ENCODE measurements around the gene C19orf53. TPM values are rescaled to one million over a fixed set of nuclear protein-coding genes. Genes with fewer than 3 reads are reported as not detected.

Gene C19orf53
- 158 and 162 TPM in 2 replicates for total RNA-seq

DNA sequence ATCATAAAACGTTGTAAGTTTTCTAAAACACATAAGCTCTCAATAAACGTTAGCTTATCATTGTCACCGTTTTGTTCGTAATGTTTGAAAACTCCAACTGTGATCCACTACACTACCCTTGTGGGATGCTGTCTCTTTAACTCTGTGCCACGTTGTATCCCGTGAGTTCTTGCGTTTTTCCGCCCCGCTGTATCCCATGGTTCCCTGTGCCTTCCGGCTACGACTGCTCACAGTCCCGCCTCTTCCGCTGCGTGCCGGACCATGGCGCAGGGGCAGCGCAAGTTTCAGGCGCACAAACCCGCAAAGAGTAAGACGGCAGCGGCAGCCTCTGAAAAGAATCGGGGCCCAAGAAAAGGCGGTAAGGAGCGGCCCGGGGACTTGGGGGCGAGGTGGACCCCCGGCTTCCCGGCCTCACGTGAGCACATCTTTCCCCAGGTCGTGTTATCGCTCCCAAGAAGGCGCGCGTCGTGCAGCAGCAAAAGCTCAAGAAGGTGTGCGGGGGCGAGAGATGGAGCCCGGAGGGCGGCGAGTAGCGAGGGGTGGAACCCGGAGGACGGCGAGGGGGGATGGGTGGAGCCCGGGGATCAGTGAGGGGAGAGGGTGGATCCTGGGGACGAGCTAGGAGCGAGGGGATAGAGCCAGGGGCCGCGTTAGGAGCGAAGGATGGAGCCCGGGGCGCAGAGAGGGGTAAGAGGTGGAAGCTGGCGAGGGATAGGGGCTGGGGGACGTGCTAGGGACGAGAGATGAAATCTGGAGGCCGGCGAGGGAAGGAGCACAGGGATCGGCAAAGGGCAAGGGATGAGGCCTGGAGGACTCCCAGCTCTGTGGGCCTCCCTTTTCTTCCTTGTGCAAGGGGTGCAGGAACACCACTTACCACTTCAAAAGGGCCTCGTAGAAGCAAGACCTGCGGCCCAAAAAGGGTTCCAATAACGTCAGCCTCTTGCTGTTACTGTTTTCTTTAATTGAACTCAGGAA lies at the start of gene C19orf53:
C19orf53 (plus strand) TSS at position 240 of the 975 bp plus-strand sequence; CDS start at position 262, 22 bp downstream.
- Mint-ChIP-seq H3K27ac (peak within 1 kb of the TSS; percentile 99), H3K9me3 (no peaks in the 10 kb centered on the region), H3K27me3 (ENCODE audit: insufficient read depth) (no peaks in the 10 kb centered on the region), H3K36me3 (ENCODE audit: low read depth) (peaks cover 36% of the 10 kb centered on the region), H3K4me1 (ENCODE audit: low read depth) (peaks cover 25% of the 10 kb centered on the region), H3K4me3 (peak within 1 kb of the TSS; percentile 100)
- DNase-seq (ENCODE audit: low spot score) = peak; percentile 87
- intact Hi-C loops (cut with micrococcal nuclease) = loop anchor here (1.0 to 10.0 kb wide), 7 partner anchors 21 to 340 kb away; partner anchors contain the start of genes PRKACA and ZSWIM4

DNA sequence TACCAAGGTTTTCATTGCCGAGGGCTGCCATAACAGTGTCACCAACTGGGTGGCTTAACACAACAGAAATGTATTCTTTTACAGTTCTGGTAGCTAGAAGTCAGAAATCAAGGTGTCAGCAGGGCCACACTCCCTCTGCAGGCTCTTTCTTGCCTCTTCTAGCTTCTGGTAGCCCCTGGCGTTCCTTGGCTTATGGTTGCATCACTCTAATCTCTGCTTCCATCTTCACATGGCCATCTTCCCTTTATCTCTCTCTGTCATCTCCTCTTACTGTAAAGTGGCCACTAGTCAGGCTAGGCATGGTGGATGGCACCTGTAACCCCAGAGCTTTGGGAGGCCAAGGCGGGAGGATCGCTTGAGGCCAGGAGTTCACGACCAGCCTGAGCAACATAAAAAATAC lies 47.9 kb upstream of the C19orf53 start:
- no peaks in the 10 kb centered on the region for H3K27me3 Mint-ChIP-seq (ENCODE audit: insufficient read depth)
- no peaks in the 10 kb centered on the region for H3K9me3 Mint-ChIP-seq
- intact Hi-C loops (cut with micrococcal nuclease) = no loop called here
- no peaks in the 10 kb centered on the region for H3K36me3 Mint-ChIP-seq (ENCODE audit: low read depth)
- no peak overlapping the region for H3K27ac Mint-ChIP-seq
- no peak overlapping the region for H3K4me3 Mint-ChIP-seq
- peaks cover 16% of the 10 kb centered on the region for H3K4me1 Mint-ChIP-seq (ENCODE audit: low read depth)
- no peak for DNase-seq (ENCODE audit: low spot score)

DNA sequence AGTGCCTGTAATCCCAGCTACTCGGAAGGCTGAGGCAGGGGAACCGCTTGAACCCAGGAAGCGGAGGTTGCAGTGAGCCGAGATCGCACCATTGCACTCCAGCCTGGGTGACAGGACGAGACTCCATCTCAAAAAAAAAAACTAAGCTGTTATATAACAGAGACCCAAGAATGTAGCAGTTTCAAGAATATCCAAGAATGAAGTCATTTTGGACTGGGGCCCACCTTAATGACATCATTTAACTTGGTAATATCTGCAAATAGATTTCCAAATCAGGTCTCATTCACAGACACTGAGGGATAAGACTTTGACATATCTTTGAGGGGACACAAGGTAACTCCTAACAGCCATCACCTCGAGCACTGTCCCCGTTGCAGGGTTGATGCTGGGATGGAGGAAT lies 46.5 kb upstream of the C19orf53 start:
- Mint-ChIP-seq H3K36me3 (ENCODE audit: low read depth) (no peaks in the 10 kb centered on the region), H3K27me3 (ENCODE audit: insufficient read depth) (no peaks in the 10 kb centered on the region), H3K27ac (no peak overlapping the region), H3K9me3 (no peaks in the 10 kb centered on the region), H3K4me1 (ENCODE audit: low read depth) (peaks cover 19% of the 10 kb centered on the region), H3K4me3 (no peak overlapping the region)
- intact Hi-C loops (cut with micrococcal nuclease) = no loop called here
- no peak for DNase-seq (ENCODE audit: low spot score)

DNA sequence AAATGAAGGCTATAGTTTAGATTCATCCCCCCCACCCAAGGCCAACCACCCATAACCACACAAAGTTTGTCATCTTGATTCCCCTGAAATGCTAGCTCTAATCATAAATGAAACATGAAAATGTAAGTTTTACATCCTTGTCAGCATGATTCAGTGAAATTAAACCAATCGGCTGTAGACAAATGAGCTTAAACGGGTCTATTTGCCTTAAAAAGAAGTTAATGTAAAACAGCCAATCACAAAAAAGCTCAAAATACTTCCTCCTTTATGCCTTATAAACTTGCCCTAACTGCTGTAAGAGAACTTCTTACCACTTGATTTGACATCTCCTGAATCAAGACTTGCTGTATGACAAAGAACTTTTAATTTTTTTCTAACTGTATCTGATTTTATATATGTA lies 44.4 kb upstream of the C19orf53 start:
- DNase-seq (ENCODE audit: low spot score) = no peak
- Mint-ChIP-seq H3K4me3 (no peak overlapping the region), H3K36me3 (ENCODE audit: low read depth) (no peaks in the 10 kb centered on the region), H3K4me1 (ENCODE audit: low read depth) (peaks cover 19% of the 10 kb centered on the region), H3K27me3 (ENCODE audit: insufficient read depth) (no peaks in the 10 kb centered on the region), H3K9me3 (no peaks in the 10 kb centered on the region), H3K27ac (no peak overlapping the region)
- intact Hi-C loops (cut with micrococcal nuclease) = loop anchor here (2.0 to 5.0 kb wide), 4 partner anchors 109 to 957 kb away; no protein-coding TSS in a partner anchor

DNA sequence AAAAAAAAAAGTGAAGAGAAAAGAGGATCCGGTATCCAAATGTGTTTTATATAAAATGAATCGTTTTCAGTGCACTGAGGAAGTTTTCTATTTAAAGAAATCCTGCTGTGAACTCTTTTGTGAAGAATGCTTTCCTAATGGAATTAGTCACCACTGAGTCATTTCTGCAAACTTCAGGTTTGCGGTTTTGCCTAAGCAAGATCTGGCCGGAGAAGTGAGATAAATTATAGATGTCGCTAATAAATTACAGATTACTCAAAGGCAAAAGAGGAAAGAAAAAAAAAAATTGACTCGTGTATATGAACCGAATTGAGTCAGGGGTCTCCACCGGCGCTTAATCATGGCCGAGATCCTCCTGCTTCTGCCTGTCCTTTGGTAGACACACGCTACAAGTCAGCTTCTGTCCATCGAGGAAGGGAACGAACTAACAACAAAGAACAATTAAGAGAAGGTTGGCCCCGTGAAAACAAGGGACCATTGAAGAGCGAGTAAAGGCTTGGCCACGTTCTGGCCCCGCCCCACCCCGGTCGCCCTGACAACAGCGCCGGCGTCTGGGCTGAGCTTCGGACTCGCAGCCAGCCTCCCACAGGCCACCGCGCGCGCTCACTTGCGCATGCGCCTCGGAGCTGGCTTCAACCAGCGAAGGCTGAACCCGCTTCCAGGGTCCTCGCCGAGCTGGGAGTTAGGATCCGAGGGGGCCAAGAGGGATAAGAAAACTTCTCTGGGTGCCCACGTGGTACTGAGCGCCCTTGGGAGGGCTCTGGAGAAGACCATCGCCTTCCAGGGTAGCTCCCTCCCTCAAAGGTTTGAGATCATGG lies 42.9 kb upstream of the C19orf53 start:
- H3K27me3 Mint-ChIP-seq (ENCODE audit: insufficient read depth) = no peaks in the 10 kb centered on the region
- intact Hi-C loops (cut with micrococcal nuclease) = loop anchor here (1.0 to 5.0 kb wide), 8 partner anchors 16 to 1394 kb away; partner anchors contain the start of gene C19orf53
- H3K4me1 Mint-ChIP-seq (ENCODE audit: low read depth) = peaks cover 19% of the 10 kb centered on the region
- peak; percentile 93 for DNase-seq (ENCODE audit: low spot score)
- peak overlapping the region; percentile 90 for H3K4me3 Mint-ChIP-seq
- H3K27ac Mint-ChIP-seq = peak overlapping the region; percentile 96
- H3K9me3 Mint-ChIP-seq = no peaks in the 10 kb centered on the region
- H3K36me3 Mint-ChIP-seq (ENCODE audit: low read depth) = no peaks in the 10 kb centered on the region

DNA sequence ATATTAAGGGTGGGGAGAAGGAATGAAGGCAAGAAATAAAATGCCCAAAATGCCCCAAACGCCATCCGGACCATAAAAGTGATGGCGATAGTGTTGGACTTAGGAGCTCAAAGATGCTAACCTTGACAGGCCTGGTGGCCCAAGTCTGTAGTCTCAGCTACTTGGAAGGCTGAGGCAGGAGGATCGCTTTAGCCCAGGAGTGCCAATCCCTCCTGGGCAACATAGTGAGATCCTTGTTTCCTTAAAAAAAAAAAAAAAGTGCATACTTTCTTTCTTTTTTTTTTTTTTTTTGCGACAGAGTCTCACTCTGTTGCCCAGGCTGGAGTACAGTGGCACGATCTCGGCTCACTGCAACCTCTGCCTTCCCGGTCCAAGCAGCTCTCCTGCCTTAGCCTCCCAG lies 41.9 kb upstream of the C19orf53 start:
- intact Hi-C loops (cut with micrococcal nuclease) = loop anchor here (5.0 kb wide), 3 partner anchors 130 to 955 kb away; no protein-coding TSS in a partner anchor
- Mint-ChIP-seq H3K4me1 (ENCODE audit: low read depth) (peaks cover 19% of the 10 kb centered on the region), H3K36me3 (ENCODE audit: low read depth) (no peaks in the 10 kb centered on the region), H3K9me3 (no peaks in the 10 kb centered on the region), H3K27ac (peak overlapping the region; percentile 73), H3K4me3 (peak overlapping the region; percentile 90), H3K27me3 (ENCODE audit: insufficient read depth) (no peaks in the 10 kb centered on the region)
- no peak for DNase-seq (ENCODE audit: low spot score)

DNA sequence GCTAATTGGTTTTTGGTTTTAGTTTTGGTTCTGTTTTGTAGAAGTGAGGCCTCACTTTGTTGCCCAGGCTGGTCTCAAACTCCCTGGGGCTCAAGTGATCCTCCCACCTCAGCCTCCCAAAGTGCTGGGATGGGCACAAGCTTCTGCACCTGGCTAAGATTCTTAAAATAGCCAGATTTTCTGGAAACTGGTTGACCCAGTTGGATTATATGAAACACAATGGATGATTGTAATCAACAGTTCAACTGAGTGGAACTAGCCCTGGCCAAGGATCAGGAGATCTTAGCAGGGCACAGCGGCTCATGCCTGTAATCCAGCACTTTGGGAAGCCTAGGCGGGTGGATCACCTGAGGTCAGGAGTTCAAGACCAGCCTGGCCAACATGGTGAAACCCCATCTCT lies 39.5 kb upstream of the C19orf53 start:
- no peaks in the 10 kb centered on the region for H3K9me3 Mint-ChIP-seq
- no peaks in the 10 kb centered on the region for H3K27me3 Mint-ChIP-seq (ENCODE audit: insufficient read depth)

DNA sequence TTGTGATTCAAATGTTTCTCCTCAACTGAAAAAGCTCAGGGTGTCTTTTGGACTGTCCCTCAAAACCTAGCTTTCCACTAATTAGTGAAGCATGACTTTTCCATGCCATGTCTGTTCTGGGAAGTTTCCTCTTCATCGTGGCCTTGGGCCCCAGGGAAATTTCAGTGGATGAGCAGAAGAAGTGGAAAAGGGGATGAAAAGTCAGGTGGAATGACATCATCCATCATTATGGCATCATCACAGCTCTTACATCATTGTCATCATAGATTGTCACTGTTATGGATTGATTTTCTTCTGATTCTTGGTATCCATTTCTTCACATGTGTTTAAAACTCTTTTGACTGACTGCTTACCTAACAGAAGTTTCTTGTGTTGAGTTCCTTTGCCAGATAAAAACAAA lies 36.2 kb upstream of the C19orf53 start:
- H3K36me3 Mint-ChIP-seq (ENCODE audit: low read depth) = no peaks in the 10 kb centered on the region

More for the DNA sequence above, 39.5 kb upstream of the C19orf53 start:
- intact Hi-C loops (cut with micrococcal nuclease) = loop anchor here (5.0 kb wide), 3 partner anchors 128 to 953 kb away; no protein-coding TSS in a partner anchor
- no peak for DNase-seq (ENCODE audit: low spot score)
- Mint-ChIP-seq H3K4me3 (no peak overlapping the region), H3K36me3 (ENCODE audit: low read depth) (no peaks in the 10 kb centered on the region), H3K4me1 (ENCODE audit: low read depth) (peaks cover 19% of the 10 kb centered on the region), H3K27ac (no peak overlapping the region)

DNA sequence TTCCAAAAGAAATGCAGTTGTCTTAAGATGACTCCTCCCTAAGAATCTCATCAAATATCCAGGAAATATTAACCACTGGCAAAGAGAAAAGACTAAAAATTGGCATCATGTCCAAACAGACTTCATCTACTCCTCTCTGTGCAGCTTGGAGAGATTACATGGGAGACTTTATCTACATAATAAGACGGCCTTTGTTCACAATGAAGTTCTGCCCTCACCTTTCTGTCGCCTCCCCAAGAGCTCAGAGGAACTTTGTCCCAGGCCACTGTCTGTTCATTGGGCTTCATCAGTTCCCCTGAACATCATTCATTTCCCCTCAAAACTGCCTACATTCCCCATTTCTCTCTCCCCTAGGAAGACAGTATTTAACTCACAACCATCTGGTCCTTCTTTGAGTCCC lies 32.4 kb upstream of the C19orf53 start:
- DNase-seq (ENCODE audit: low spot score) = no peak
- no peaks in the 10 kb centered on the region for H3K36me3 Mint-ChIP-seq (ENCODE audit: low read depth)
- H3K27ac Mint-ChIP-seq = no peak overlapping the region
- H3K4me1 Mint-ChIP-seq (ENCODE audit: low read depth) = no peaks in the 10 kb centered on the region
- intact Hi-C loops (cut with micrococcal nuclease) = no loop called here
- H3K27me3 Mint-ChIP-seq (ENCODE audit: insufficient read depth) = no peaks in the 10 kb centered on the region
- H3K4me3 Mint-ChIP-seq = no peak overlapping the region
- H3K9me3 Mint-ChIP-seq = no peaks in the 10 kb centered on the region

More for the DNA sequence above, 36.2 kb upstream of the C19orf53 start:
- H3K27me3 Mint-ChIP-seq (ENCODE audit: insufficient read depth) = no peaks in the 10 kb centered on the region
- DNase-seq (ENCODE audit: low spot score) = no peak
- intact Hi-C loops (cut with micrococcal nuclease) = no loop called here
- no peak overlapping the region for H3K4me3 Mint-ChIP-seq
- H3K4me1 Mint-ChIP-seq (ENCODE audit: low read depth) = no peaks in the 10 kb centered on the region
- no peaks in the 10 kb centered on the region for H3K9me3 Mint-ChIP-seq
- no peak overlapping the region for H3K27ac Mint-ChIP-seq

DNA sequence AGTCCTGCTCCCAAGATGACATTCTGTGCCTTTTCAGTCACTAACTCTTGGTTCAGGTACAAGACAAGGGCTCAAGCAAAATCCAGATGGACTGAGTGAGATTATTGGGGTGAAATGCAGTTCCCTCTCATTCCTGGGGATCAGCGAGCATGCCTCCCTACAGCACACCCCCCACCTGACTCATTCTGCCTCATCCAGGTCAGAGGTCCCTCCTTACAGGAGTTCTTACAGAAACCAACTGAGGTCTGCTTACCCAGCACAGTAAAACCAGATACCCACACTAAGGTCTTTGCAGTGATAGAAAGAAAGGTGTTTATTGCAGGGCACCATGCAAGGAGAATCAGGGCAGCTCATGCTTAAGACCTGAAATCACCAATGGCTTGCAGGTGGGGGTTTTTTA lies 31.5 kb upstream of the C19orf53 start:
- no peaks in the 10 kb centered on the region for H3K36me3 Mint-ChIP-seq (ENCODE audit: low read depth)
- no peaks in the 10 kb centered on the region for H3K27me3 Mint-ChIP-seq (ENCODE audit: insufficient read depth)
- DNase-seq (ENCODE audit: low spot score) = no peak
- no peak overlapping the region for H3K4me3 Mint-ChIP-seq
- no peak overlapping the region for H3K27ac Mint-ChIP-seq
- H3K4me1 Mint-ChIP-seq (ENCODE audit: low read depth) = no peaks in the 10 kb centered on the region
- H3K9me3 Mint-ChIP-seq = no peaks in the 10 kb centered on the region
- intact Hi-C loops (cut with micrococcal nuclease) = no loop called here

DNA sequence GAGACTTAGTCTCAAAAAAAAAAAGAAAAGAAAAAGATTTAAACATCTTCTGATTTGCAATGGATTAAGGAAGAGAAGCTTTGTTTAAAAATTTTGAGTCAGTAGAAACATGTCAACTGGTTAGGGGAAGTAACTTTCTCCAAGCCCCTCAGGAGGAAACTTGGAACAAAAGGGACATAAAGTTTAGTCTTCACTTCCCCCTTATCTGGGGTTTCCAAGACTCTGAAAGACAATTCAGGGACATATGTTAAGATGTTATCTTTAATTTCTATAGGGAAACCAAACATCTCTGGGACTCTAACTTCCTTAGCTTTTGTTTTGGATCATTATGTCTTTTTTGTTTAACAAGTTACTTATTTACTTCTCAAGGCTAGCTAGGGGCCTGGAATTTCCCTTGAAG lies 30.1 kb upstream of the C19orf53 start:
- intact Hi-C loops (cut with micrococcal nuclease) = no loop called here
- H3K9me3 Mint-ChIP-seq = no peaks in the 10 kb centered on the region
- H3K27ac Mint-ChIP-seq = no peak overlapping the region
- no peak overlapping the region for H3K4me3 Mint-ChIP-seq
- peaks cover 10% of the 10 kb centered on the region for H3K4me1 Mint-ChIP-seq (ENCODE audit: low read depth)
- no peaks in the 10 kb centered on the region for H3K27me3 Mint-ChIP-seq (ENCODE audit: insufficient read depth)
- no peaks in the 10 kb centered on the region for H3K36me3 Mint-ChIP-seq (ENCODE audit: low read depth)
- DNase-seq (ENCODE audit: low spot score) = no peak

DNA sequence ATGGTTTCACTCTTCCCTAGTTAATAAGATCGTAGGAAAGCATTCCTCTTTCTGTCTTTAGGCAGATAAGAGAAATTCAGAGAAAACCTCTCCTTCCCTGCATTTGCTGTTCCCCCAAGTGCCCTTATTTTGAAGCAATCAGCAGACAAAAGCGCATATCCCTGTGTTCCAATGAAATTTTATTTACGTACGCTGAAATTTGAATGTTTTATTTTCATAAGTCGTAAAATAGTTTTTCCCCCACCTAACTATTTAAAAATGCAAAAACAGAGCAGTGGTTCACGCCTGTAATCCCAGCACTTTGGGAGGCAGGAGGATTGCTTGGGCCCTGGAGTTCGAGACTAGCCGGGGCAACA lies 27.2 kb upstream of the C19orf53 start:
- H3K4me1 Mint-ChIP-seq (ENCODE audit: low read depth) = peaks cover 10% of the 10 kb centered on the region
- H3K27ac Mint-ChIP-seq = no peak overlapping the region
- H3K4me3 Mint-ChIP-seq = peak overlapping the region; percentile 96
- intact Hi-C loops (cut with micrococcal nuclease) = loop anchor here (1.0 to 5.0 kb wide), 6 partner anchors 16 to 590 kb away; partner anchors contain the start of genes C19orf53 and ZSWIM4
- no peak for DNase-seq (ENCODE audit: low spot score)
- peaks cover 5% of the 10 kb centered on the region for H3K36me3 Mint-ChIP-seq (ENCODE audit: low read depth)
- no peaks in the 10 kb centered on the region for H3K27me3 Mint-ChIP-seq (ENCODE audit: insufficient read depth)
- no peaks in the 10 kb centered on the region for H3K9me3 Mint-ChIP-seq

All from activated T-helper 1 cell treated with anti-CD3 and anti-CD28 coated beads, Interleukin-12 subunit alpha, Interleukin-12 subunit beta, Interleukin-2, Interleukin-4 antibody, amounts not matched to agents 30 ng/mL and 10 ng/mL and 1 ng/mL, durations not matched to agents 14 hours and 24 hours and 36 hours (primary cell).